Measurements from ENCODE around the gene JUNB.

GRCh38 chr19:12834566-12834943 is 43.3 kb downstream of the JUNB start, which contains the start of gene RTBDN:
- TF ChIP-seq GATA2 (CRISPR knock-in tag; IDR thresholded peaks at IDR 0.05) = no peak
- no peak for TF ChIP-seq RFX5 (IDR thresholded peaks at IDR 0.05; ENCODE audit: low read length)
- TF ChIP-seq TAF1 (IDR thresholded peaks at IDR 0.05; ENCODE audit: borderline replicate concordance, low read depth, low read length) = no peak
- TF ChIP-seq CTCF (IDR thresholded peaks at IDR 0.05) = no peak

Data from SK-N-SH (cell line).